HEK293T (cell line): ENCODE data around the gene GJA4.
"Not testable (repeated sequence)": the region's sequence is repeated elsewhere in the genome, so short reads cannot be mapped to it uniquely, and the experiment has no call there.

ENCODE experiments used
- CTCF ChIA-PET: fragments of 350-600 bp; formaldehyde crosslinking; extraction: SDS; loops from one replicate; lab custom pipeline; 2021; ENCODE audit warnings: antibody characterized with exemption, inconsistent platforms; lab: Yijun Ruan, JAX
- POLR2A ChIA-PET: fragments of 350-600 bp; formaldehyde crosslinking; extraction: SDS; loops from one replicate; lab custom pipeline; 2020; ENCODE audit warnings: antibody characterized with exemption, inconsistent platforms; lab: Yijun Ruan, JAX
- DNase-seq: peaks from one replicate; pipeline ENCODE4 v3.0.0; 2012; ENCODE audit warnings: mixed read lengths; ENCODE audit errors: extremely low spot score
- ARNT ChIP-seq: fragments of 450-650 bp; IDR thresholded peaks from 2 replicates; pipeline ENCODE4 v1.6.1; 2017; ENCODE audit warnings: mild to moderate bottlenecking
- BHLHE40 ChIP-seq: fragments of 450-650 bp; IDR thresholded peaks from 2 replicates; pipeline ENCODE4 v1.6.1; 2016; ENCODE audit warnings: mild to moderate bottlenecking, moderate library complexity, borderline replicate concordance
- CTBP1 ChIP-seq: fragments of 450-650 bp; IDR thresholded peaks from 2 replicates; pipeline ENCODE4 v1.6.1; 2016; ENCODE audit warnings: borderline replicate concordance
- ELF4 ChIP-seq: fragments of 450-650 bp; IDR thresholded peaks from 2 replicates; pipeline ENCODE4 v1.6.1; 2017; ENCODE audit warnings: antibody characterized with exemption
- FOXA1 ChIP-seq: fragments of 450-650 bp; IDR thresholded peaks from 2 replicates; pipeline ENCODE4 v1.6.1; 2016; ENCODE audit warnings: mild to moderate bottlenecking
- FOXK2 ChIP-seq: fragments of 450-650 bp; IDR thresholded peaks from 2 replicates; pipeline ENCODE4 v1.6.1; 2016; ENCODE audit warnings: mild to moderate bottlenecking
- FOXM1 ChIP-seq: fragments of 450-650 bp; IDR thresholded peaks from 2 replicates; pipeline ENCODE4 v1.6.1; 2017; ENCODE audit warnings: mild to moderate bottlenecking, borderline replicate concordance
- HDGF ChIP-seq: fragments of 450-650 bp; IDR thresholded peaks from 2 replicates; pipeline ENCODE4 v1.6.1; 2017; ENCODE audit warnings: antibody characterized with exemption, borderline replicate concordance
- L3MBTL2 ChIP-seq: fragments of 450-650 bp; conservative IDR thresholded peaks from 2 replicates; pipeline ENCODE4 v1.6.1; 2016; ENCODE audit warnings: mild to moderate bottlenecking
- LEF1 ChIP-seq: fragments of 450-650 bp; IDR thresholded peaks from 2 replicates; pipeline ENCODE4 v1.6.1; 2017; ENCODE audit warnings: mild to moderate bottlenecking, borderline replicate concordance
- NFRKB ChIP-seq: fragments of 450-650 bp; IDR thresholded peaks from 2 replicates; pipeline ENCODE4 v1.6.1; 2016; ENCODE audit warnings: mild to moderate bottlenecking, moderate library complexity
- PKNOX1 ChIP-seq: fragments of 450-650 bp; IDR thresholded peaks from 2 replicates; pipeline ENCODE4 v1.6.1; 2016
- SP1 ChIP-seq: fragments of 450-650 bp; IDR thresholded peaks from 2 replicates; pipeline ENCODE4 v1.6.1; 2017
- SUZ12 ChIP-seq: fragments of 450-650 bp; IDR thresholded peaks from 2 replicates; pipeline ENCODE4 v1.6.1; 2016; ENCODE audit warnings: mild to moderate bottlenecking
- TARDBP ChIP-seq: fragments of 450-650 bp; IDR thresholded peaks from 2 replicates; pipeline ENCODE4 v1.6.1; 2016
- ZNF384 ChIP-seq: fragments of 450-650 bp; IDR thresholded peaks from 2 replicates; pipeline ENCODE4 v1.6.1; 2016

The GJA4 gene

GRCh38 chr1:34762474-34763141, 30.2 kb upstream of the GJA4 start:
- ChIA-PET CTCF (no interaction called here), POLR2A (no interaction called here)
- TF ChIP-seq NFRKB: no peak
- no peak for TF ChIP-seq SUZ12
- DNase-seq: no peak

DNA sequence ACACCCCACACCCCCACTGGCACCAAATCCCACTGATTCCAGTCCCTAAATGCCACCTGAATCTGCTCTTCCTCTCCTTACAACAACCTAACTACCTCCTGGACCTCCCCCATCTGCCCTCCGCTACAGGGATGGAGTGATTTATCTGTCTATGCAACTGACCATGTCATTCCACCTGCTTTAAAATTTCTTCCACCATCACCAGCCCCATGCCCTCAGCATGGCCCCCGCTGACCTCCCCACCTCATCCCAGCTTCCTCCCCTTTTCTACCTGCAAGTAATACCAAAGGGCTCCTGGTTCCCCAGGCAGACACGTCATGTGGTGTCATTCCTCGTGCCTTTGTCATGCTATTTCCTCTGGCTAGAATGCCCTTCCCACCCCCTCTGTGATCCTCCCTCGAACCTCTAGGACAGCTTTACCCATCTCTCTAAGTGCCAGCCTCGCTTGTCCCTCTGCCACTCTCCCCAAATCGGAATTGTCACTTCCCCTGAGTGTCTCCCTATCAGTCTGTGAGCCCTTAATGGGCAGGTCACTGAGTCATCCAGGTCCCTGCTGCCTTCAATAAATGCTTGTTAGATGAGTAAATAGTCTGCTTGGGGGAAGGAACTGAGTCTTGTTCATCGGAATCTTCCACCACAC, 29.5 kb upstream of the GJA4 start:
- ChIA-PET POLR2A (no interaction called here), CTCF (no interaction called here)
- DNase-seq: no peak
- TF ChIP-seq HDGF (no peak), NFRKB (no peak), SUZ12 (no peak), SP1 (no peak)

GRCh38 chr1:34768856-34769255, 23.9 kb upstream of the GJA4 start:
- POLR2A ChIA-PET: no interaction called here
- TF ChIP-seq TARDBP (no peak), HDGF (no peak), LEF1 (no peak), ARNT (no peak), NFRKB (no peak), ELF4 (no peak), FOXM1 (no peak), FOXK2 (no peak), L3MBTL2 (no peak), ZNF384 (no peak), BHLHE40 (no peak), FOXA1 (no peak)
- CTCF ChIA-PET: no interaction called here
- no peak for DNase-seq

- DNase-seq: no peak
- TF ChIP-seq TARDBP (no peak), CTBP1 (no peak), L3MBTL2 (no peak), BHLHE40 (no peak), PKNOX1 (no peak), FOXM1 (no peak), HDGF (no peak), ELF4 (no peak), FOXA1 (no peak), ZNF384 (no peak), ARNT (no peak), FOXK2 (no peak), LEF1 (no peak), NFRKB (no peak), SP1 (no peak), SUZ12 (no peak)
- POLR2A ChIA-PET: no interaction called here
- CTCF ChIA-PET: no interaction called here
Observed at GRCh38 chr1:34770891-34771504, 21.8 kb upstream of the GJA4 start.

- no peak for TF ChIP-seq ELF4
- no peak for TF ChIP-seq NFRKB
- no peak for TF ChIP-seq BHLHE40
- TF ChIP-seq FOXA1: no peak
- TF ChIP-seq TARDBP: no peak
- CTCF ChIA-PET: no interaction called here
- DNase-seq: no peak
- POLR2A ChIA-PET: no interaction called here
Observed at GRCh38 chr1:34771573-34772371, 21.0 kb upstream of the GJA4 start.

DNA sequence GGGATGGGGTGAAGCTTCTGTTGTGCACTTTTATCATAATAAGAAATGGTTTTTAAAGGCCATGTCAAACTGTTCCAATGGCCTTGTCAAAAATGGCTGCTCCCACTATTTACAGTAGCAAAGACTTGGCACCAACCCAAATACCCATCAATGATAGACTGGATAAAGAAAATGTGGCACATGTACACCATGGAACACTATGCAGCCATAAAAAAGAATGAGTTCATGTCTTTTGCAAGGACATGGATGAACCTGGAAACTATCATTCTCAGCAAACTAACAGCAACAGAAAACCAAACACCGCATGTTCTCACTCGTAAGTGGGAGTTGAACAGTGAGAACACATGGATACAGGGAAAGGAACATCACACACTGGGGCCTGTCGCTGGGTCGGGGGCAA, 19.7 kb upstream of the GJA4 start:
- POLR2A ChIA-PET, CTCF ChIA-PET: not testable (repeated sequence)

DNA sequence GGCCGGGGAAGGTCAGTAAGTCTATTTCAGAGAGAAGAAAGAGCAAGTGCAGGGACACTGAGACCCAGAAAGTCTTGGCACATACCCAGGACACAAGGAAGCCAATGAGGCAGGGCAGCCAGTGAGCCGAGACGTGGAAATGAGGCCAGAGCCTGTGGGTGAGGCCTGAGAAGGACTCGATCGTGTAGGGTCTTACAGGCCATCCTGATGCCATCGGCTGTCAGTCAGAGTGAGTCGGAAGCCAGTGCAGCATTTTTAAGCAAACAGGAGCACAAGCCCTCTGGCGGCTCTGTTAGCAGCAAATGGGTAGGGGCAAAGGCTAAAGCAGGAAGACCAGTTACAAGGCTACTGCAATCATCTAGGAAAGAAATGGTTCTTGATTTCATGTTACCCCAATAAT, 17.8 kb upstream of the GJA4 start:
- no peak for DNase-seq
- ChIA-PET POLR2A (no interaction called here), CTCF (no interaction called here)
- no peak for TF ChIP-seq TARDBP
- TF ChIP-seq SP1: no peak
- no peak for TF ChIP-seq LEF1
- TF ChIP-seq FOXK2: no peak
- no peak for TF ChIP-seq ELF4
- no peak for TF ChIP-seq HDGF
- TF ChIP-seq PKNOX1: no peak
- TF ChIP-seq FOXA1: no peak
- no peak for TF ChIP-seq ZNF384
- TF ChIP-seq ARNT: no peak
- TF ChIP-seq CTBP1: no peak
- TF ChIP-seq NFRKB: no peak
- TF ChIP-seq L3MBTL2: no peak

More for the DNA sequence above, 19.7 kb upstream of the GJA4 start:
- DNase-seq: not testable (repeated sequence)
